LNCaP clone FGC (cell line): ENCODE results near the gene HNRNPF.

Experiments used
- DNase-seq: peaks from one replicate; pipeline ENCODE4 v3.0.0-alpha.2; 2011; ENCODE audit warnings: low read depth
- H3K4me3 ChIP-seq: 2 replicates; pipeline ENCODE4 v1.5.1; 2011; ENCODE audit warnings: mild to moderate bottlenecking, low read depth, low read length, control low read depth
- TF ChIP-seq, protein P1 (sequence below): IDR thresholded peaks from 2 replicates; pipeline ENCODE4 v1.5.1; 2012; ENCODE audit warnings: mild to moderate bottlenecking; ENCODE audit not compliant: control insufficient read depth, insufficient read depth; ENCODE audit errors: extremely low read depth

HNRNPF gene

DNA sequence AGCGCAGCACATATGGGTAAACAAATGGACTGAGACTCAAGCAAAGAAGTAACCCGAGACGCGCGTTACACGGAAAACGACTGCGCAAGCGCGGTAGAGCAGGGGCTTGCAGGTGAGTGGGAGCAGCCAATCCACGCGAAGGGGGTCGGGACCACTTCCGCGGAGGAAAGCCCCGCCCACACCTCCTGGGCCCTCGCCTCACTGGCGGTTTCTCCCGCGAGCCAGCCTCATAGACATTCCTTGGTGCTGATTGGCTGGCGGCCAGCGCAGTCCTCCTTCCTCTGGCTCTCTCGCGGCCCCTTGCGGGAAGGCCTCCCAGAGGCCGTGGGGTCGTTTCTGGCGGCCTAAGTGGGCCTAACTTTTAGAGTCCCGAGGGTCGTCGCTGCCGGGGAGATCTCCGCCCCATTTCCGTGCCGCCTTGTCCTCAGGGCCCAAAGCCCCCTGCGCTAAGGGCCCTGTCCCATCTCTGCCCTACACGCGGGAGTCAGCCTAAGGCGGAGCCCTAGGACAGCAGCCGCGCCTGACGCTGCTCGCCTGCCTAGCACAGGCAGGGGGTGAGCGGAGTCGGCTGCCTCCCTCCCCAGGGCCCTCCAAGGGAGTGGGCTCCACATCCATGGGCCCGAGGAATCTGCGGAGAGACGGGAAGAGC lies 46.7 kb downstream of the HNRNPF start:
- H3K4me3 ChIP-seq = no peak overlapping the region
- DNase-seq = no peak
- TF ChIP-seq, protein P1, sequence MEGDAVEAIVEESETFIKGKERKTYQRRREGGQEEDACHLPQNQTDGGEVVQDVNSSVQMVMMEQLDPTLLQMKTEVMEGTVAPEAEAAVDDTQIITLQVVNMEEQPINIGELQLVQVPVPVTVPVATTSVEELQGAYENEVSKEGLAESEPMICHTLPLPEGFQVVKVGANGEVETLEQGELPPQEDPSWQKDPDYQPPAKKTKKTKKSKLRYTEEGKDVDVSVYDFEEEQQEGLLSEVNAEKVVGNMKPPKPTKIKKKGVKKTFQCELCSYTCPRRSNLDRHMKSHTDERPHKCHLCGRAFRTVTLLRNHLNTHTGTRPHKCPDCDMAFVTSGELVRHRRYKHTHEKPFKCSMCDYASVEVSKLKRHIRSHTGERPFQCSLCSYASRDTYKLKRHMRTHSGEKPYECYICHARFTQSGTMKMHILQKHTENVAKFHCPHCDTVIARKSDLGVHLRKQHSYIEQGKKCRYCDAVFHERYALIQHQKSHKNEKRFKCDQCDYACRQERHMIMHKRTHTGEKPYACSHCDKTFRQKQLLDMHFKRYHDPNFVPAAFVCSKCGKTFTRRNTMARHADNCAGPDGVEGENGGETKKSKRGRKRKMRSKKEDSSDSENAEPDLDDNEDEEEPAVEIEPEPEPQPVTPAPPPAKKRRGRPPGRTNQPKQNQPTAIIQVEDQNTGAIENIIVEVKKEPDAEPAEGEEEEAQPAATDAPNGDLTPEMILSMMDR = no peak

DNA sequence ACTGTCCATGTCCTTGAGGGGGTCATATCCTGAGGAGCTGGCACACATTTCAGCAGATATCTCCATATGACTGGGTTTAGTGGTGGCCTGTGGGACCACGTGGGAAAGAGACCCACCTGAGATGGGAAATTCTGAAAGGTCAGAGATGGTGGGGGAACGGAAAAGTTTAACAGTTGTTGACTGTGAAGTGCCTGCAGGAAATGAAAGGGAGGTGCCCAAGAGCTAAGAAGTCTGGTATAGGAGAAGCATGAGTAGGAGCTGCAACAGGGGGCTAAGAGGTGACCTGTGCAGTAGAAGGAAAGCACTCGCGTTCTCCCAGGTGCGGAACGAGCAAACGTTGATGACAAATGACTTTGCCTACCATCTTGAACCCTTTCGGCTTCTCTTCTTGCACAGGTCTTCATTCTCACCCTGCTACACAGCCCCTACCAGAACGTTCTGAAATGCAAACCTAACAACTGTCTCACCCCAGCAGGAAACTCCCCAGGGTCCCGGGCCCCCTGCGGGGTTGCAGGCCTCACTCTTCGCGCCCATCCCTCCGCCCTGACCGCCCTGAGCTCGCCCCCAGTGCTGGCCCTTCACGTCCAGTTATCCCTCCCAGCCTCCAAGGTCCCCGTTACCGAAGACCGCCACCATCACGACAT lies 47.3 kb downstream of the HNRNPF start:
- TF ChIP-seq, protein P1 = no peak
- H3K4me3 ChIP-seq = no peak overlapping the region
- no peak for DNase-seq

DNA sequence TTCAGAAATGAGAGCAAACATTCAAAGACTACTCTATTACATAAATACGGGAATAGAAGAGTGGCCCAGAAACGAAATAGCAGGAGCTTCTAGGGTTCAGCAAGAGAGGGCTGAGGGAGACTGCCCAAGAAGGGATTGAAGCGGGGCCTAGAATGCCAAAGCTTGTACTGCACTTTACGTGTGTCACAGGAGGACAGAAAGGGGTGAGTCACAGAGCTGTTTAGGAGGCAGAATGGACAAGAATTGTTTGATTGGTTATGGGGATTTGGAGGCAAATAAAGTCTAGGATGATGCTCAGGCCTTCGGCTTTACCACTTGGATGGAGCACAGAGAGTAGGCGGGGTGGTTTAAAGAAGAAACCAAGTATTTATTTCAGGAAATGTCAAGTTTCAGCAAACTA lies 48.9 kb downstream of the HNRNPF start:
- TF ChIP-seq, protein P1 = no peak
- H3K4me3 ChIP-seq = no peak overlapping the region
- DNase-seq = no peak

DNA sequence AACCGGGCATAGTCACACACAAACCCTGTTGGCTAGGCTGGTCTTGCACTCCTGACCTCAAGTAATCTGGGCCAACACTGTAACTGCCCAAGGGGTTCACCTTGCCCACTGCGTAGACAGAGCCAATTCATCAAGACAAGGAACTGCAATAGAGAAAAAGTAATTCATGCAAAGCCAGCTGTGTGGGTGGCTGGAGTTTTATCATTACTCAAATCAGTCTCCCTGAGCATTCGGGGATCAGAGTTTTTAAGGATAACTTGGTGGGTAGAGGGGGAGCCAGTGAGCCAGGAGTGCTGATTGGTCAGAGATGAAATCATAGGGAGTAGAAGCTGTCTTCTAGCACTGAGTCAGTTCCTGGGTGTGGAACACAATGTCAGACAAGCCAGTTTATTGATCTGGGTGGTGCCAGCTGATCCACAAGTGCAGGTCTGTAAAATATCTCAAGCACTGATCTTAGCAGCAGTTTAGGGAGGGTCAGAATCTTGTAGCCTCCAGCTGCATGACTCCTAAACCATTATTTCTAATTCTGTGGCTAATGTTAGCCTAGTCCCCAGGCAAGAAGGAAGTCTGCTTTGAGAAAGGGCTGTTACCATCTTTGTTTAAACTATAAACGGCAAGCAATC lies 53.1 kb downstream of the HNRNPF start:
- TF ChIP-seq, protein P1 = no peak
- no peak overlapping the region for H3K4me3 ChIP-seq
- DNase-seq = no peak

DNA sequence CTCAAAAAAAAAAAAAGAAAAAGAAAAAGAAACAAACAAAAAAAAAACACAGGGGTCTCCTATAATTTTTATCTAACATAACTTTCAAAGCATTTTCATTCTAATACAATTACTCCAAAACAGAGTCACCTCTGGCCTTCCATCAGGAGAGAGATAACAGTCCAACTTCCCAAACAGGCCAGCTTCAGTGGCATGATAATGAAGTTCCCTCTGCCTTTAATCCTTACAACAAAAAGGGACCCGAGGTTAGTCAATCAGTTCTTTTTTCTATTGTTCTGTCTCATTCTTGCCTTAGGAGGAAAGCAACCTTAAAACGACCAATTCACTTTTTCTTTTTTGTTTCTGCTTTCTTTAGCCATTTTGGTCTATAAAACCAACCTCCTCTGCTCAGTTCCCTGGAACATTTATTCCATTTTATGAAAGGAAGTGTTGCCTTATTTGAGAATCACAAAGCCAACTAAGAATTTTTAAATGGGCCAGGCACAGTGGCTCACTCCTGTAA lies 54.1 kb downstream of the HNRNPF start:
- TF ChIP-seq, protein P1 = no peak
- no peak for DNase-seq
- no peak overlapping the region for H3K4me3 ChIP-seq

DNA sequence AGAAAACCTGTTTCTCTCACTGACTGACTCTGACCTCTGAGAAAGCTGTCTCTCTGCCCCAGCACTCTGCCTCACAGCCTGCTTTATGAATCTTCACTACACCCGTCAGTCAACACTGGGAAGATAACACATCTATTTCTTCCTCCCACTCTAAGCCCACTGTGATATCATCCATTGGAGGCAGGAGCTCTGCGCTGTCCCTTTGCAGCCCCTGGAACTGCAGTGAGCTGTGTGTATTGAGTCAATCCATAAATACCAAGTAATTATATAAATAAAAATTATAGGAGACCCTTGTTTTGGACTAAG lies 54.7 kb downstream of the HNRNPF start:
- TF ChIP-seq, protein P1 = no peak
- no peak overlapping the region for H3K4me3 ChIP-seq
- DNase-seq = peak; percentile 18
